ENCODE data around the gene LRSAM1. TPM values are rescaled to one million over a fixed set of nuclear protein-coding genes. Genes with fewer than 3 reads are reported as not detected.

Gene LRSAM1
- total and polyA plus RNA-seq, 3 donors from 2014 or later = 9.9 to 22.0 (median 20.5) TPM

- Histone ChIP-seq H3K4me1 (peaks cover 39% of the 10 kb centered on the region), H3K4me3 (no peak overlapping the region), H3K9me3 (no peaks in the 10 kb centered on the region), H3K27ac (peak overlapping the region; percentile 64 to 72), H3K27me3 (no peaks in the 10 kb centered on the region), H3K36me3 (ENCODE audit: low read depth, missing control alignments) (no peaks in the 10 kb centered on the region)
- DNase-seq = no peak
- TF ChIP-seq, protein P1, sequence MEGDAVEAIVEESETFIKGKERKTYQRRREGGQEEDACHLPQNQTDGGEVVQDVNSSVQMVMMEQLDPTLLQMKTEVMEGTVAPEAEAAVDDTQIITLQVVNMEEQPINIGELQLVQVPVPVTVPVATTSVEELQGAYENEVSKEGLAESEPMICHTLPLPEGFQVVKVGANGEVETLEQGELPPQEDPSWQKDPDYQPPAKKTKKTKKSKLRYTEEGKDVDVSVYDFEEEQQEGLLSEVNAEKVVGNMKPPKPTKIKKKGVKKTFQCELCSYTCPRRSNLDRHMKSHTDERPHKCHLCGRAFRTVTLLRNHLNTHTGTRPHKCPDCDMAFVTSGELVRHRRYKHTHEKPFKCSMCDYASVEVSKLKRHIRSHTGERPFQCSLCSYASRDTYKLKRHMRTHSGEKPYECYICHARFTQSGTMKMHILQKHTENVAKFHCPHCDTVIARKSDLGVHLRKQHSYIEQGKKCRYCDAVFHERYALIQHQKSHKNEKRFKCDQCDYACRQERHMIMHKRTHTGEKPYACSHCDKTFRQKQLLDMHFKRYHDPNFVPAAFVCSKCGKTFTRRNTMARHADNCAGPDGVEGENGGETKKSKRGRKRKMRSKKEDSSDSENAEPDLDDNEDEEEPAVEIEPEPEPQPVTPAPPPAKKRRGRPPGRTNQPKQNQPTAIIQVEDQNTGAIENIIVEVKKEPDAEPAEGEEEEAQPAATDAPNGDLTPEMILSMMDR (IDR thresholded peaks at IDR 0.05) = no peak
- intact Hi-C loops (cut with DNase I; ENCODE audit: low total_unique reads) = loop anchor here (5.0 kb wide), 1 partner anchor 77 kb away; no protein-coding TSS in a partner anchor
- 41% methylated on average over 15 of the region's 15 CpGs; no CpG with 5 or more reads in 1 of the 2 donors for WGBS, 2 donors
Observed at GRCh38 chr9:127509955-127510299, 58.6 kb downstream of the LRSAM1 start.

- no peaks in the 10 kb centered on the region for H3K36me3 ChIP-seq (ENCODE audit: low read depth, missing control alignments)
- H3K27ac ChIP-seq = peak overlapping the region in 1 of 2 donors; percentile 44
- no peak for DNase-seq
- peaks cover 14% of the 10 kb centered on the region for H3K4me1 ChIP-seq
- no peaks in the 10 kb centered on the region for H3K27me3 ChIP-seq
- no peak overlapping the region for H3K4me3 ChIP-seq
- no peaks in the 10 kb centered on the region for H3K9me3 ChIP-seq
- WGBS, 2 donors = 57 to 66% methylated on average over 2 of the region's 2 CpGs
- TF ChIP-seq, protein P1 (IDR thresholded peaks at IDR 0.05) = no peak
- TF ChIP-seq POLR2A (IDR thresholded peaks at IDR 0.05) = no peak
- intact Hi-C loops (cut with DNase I; ENCODE audit: low total_unique reads) = no loop called here
Observed at GRCh38 chr9:127514468-127514867, 63.2 kb downstream of the LRSAM1 start.

- intact Hi-C loops (cut with DNase I; ENCODE audit: low total_unique reads) = no loop called here
- TF ChIP-seq, protein P1 (IDR thresholded peaks at IDR 0.05) = no peak
- no peak for TF ChIP-seq POLR2A (IDR thresholded peaks at IDR 0.05)
- DNase-seq = no peak
- Histone ChIP-seq H3K4me3 (no peak overlapping the region), H3K4me1 (peaks cover 22% of the 10 kb centered on the region), H3K27me3 (no peaks in the 10 kb centered on the region), H3K9me3 (no peaks in the 10 kb centered on the region), H3K27ac (no peak overlapping the region), H3K36me3 (ENCODE audit: low read depth, missing control alignments) (no peaks in the 10 kb centered on the region)
- 93 to 94% methylated on average over 26 of the region's 26 CpGs for WGBS, 2 donors
Observed at GRCh38 chr9:127516835-127517607, 65.7 kb downstream of the LRSAM1 start.

DNA sequence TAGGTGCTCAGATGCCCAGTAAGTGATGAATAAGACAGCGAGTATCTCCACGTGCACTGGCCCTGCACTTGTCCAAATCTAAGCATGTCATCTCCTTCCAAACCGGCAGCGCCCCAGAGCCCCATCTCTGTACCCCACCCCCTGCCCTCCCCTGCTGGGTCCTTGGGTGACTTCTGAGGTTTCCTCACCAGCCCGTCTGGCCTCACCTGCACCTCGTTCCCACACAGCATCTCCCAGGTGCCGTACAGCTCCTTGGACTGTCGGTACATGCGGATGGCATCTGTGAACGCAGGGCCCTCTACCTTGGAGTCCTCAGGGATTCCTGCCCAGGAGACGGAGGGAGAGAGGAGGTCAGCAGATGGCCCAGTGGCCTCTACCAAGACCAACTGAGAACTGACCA is 66.3 kb downstream of the LRSAM1 start:
- intact Hi-C loops (cut with DNase I; ENCODE audit: low total_unique reads) = no loop called here
- Histone ChIP-seq H3K9me3 (no peaks in the 10 kb centered on the region), H3K4me1 (peaks cover 28% of the 10 kb centered on the region), H3K27ac (no peak overlapping the region), H3K27me3 (no peaks in the 10 kb centered on the region), H3K36me3 (ENCODE audit: low read depth, missing control alignments) (no peaks in the 10 kb centered on the region), H3K4me3 (no peak overlapping the region)
- no peak for DNase-seq
- TF ChIP-seq, protein P1 (IDR thresholded peaks at IDR 0.05) = no peak
- no peak for TF ChIP-seq POLR2A (IDR thresholded peaks at IDR 0.05)
- WGBS, 2 donors = 93% methylated on average over 5 to 11 of the region's 11 CpGs

Measured in testis (tissue), 3 donors.